Measurements from ENCODE around the gene TRERF1.

TRERF1 gene

DNA sequence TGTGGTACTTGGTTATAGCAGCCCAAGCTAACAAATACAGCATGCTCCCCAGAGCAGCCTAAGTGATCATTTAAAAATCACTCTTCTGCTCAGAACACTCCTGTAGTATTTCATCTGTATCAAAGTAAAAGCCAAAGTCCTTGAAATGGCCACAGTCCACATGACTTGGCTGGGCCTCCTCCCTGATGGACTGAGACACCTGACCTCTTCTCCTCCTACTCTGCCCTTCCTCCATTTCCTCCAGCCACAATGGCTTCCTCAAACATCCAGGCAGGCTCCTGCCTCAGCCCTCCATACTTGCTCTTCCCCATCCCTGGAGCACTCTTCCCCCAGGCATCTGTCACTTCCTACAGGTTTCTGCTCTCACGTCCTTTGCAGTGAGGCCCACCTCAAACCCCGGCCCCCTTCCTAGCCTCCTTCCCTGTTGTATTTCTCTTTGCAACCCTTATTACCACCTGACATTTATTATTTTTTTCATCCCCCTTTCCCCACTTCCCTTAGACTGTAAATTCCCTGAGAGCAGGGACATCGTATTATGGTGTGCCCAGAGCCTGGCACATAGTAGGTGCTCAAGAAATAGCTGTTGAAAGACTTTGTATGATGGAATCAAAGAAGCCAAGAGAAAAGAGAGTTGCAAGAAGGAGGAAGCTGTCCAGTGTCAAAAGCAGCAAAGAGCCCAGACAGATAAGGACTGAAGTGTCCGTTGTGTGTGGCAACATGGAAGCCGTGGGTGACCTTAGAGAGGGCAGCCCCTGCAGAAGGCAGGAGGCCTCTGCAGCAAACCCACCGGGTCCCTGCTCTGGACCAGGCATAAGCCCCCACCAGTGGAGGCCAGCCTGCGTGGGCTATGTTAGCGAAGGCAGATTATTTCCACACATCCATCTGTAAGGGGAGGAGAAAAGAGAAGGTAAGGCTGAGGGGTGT, 87.5 kb downstream of the TRERF1 start:
- H3K27me3 ChIP-seq, result no peaks in the 10 kb centered on the region
- no peak overlapping the region for H3K4me3 ChIP-seq
- peaks cover 99% of the 10 kb centered on the region for H4K20me1 ChIP-seq
- H3K4me1 ChIP-seq, result peaks cover 36% of the 10 kb centered on the region
- H3K9me3 ChIP-seq, result no peaks in the 10 kb centered on the region
- H3K4me2 ChIP-seq, result no peak overlapping the region
- H3K27ac ChIP-seq, result no peak overlapping the region
- TF ChIP-seq Cebpa-rat (IDR thresholded peaks at IDR 0.05), result no peak
- no peak overlapping the region for H3K9ac ChIP-seq
- peaks cover 69% of the 10 kb centered on the region for H3K36me3 ChIP-seq

DNA sequence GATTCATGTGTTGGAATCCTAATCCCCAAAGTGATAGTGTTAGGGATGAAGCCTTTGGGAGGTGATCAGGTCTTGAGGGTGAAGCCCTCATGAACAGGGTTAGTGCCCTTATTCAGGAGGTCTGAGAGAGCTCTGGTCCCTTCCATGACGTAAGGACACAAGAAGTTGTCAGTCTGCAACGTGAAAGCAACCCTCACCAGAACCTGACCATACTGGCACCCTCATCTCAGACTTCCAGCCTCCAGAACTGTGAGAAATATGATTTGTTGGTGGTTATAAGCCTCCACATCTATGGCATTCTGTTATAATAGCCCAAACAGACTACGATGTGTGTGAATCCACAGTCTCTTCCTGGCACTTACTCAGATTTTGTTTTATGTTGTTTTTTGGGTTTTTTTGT, 90.7 kb downstream of the TRERF1 start:
- Histone ChIP-seq H3K27me3 (no peaks in the 10 kb centered on the region), H3K9ac (no peak overlapping the region), H3K9me3 (no peaks in the 10 kb centered on the region), H3K4me2 (no peak overlapping the region), H3K4me3 (no peak overlapping the region), H3K36me3 (peaks cover 91% of the 10 kb centered on the region), H3K27ac (no peak overlapping the region), H3K4me1 (0 out of 2 replicates have a peak, but pooled peaks cover 7% of the 10 kb centered on the region), H4K20me1 (peaks cover 89% of the 10 kb centered on the region)
- TF ChIP-seq Cebpa-rat (IDR thresholded peaks at IDR 0.05), result no peak

DNA sequence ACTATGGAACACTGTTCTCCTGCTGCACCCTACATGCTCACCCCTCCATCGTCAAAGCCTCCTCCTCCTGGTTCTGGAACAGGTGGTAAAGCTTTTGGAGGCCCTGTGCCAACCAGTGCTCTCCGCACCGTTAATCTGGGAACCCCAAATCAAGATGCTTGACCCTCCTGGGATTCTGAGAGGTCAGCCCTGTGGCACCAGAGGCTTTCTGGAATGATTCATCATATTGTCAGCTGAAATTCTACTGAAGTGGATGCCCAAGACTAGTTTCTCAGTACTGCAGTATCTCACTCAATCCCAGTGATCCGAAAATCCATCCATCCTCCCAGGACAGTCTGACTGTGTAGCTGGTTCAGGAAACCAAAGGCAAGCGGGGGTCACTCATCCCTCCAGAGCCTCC, 92.7 kb downstream of the TRERF1 start:
- Histone ChIP-seq H3K27me3 (no peaks in the 10 kb centered on the region), H4K20me1 (peaks cover 80% of the 10 kb centered on the region), H3K4me1 (no peaks in the 10 kb centered on the region), H3K36me3 (peaks cover 75% of the 10 kb centered on the region), H3K27ac (no peak overlapping the region), H3K9ac (no peak overlapping the region), H3K9me3 (no peaks in the 10 kb centered on the region), H3K4me2 (no peak overlapping the region), H3K4me3 (no peak overlapping the region)
- no peak for TF ChIP-seq Cebpa-rat (IDR thresholded peaks at IDR 0.05)

DNA sequence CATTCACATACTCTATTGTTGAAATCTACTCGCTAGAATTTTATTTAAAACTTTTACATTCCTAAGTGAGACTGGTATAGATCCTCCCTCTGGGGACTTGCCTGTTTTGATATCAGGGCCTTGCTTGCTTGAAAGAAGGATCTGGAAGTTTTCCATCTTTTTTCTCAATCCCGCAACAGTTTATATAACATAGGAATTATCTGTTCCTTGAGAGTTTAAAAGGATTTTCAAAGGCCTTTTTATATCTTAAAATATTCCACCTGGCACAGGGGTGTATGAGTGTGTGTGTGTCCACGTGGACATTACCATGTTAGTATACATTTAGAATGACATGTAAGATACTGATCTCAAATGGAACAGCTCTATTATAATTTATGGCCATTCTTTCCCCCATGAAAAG, 96.3 kb downstream of the TRERF1 start:
- peaks cover 55% of the 10 kb centered on the region for H4K20me1 ChIP-seq
- no peak for TF ChIP-seq Cebpa-rat (IDR thresholded peaks at IDR 0.05)
- no peaks in the 10 kb centered on the region for H3K27me3 ChIP-seq
- no peak overlapping the region for H3K27ac ChIP-seq
- no peak overlapping the region for H3K4me3 ChIP-seq
- no peaks in the 10 kb centered on the region for H3K4me1 ChIP-seq
- H3K4me2 ChIP-seq, result no peak overlapping the region
- no peak overlapping the region for H3K9ac ChIP-seq
- no peaks in the 10 kb centered on the region for H3K9me3 ChIP-seq
- H3K36me3 ChIP-seq, result peaks cover 48% of the 10 kb centered on the region

DNA sequence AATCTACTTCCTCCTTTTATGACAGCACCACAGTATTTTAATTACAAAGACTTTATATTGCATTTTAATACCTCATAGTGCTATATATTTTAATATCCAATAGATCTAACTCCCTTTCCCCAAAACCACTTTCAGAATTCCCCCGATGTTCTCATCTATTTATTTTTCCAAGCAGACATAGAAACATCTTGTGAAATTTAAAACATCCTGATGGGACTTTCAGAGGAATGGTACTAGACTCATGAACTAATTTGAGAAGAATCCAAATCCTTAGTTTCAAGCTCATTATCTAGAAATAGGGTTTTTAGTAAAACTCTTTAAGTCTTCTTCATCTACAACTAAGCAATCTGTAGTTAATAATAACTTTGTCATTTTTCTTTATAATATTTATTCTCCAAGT, 97.0 kb downstream of the TRERF1 start:
- no peak for TF ChIP-seq Cebpa-rat (IDR thresholded peaks at IDR 0.05)
- Histone ChIP-seq H3K27me3 (no peaks in the 10 kb centered on the region), H3K9ac (no peak overlapping the region), H3K4me1 (no peaks in the 10 kb centered on the region), H3K27ac (no peak overlapping the region), H3K36me3 (peaks cover 53% of the 10 kb centered on the region), H3K9me3 (no peaks in the 10 kb centered on the region), H3K4me2 (no peak overlapping the region), H4K20me1 (peaks cover 48% of the 10 kb centered on the region), H3K4me3 (no peak overlapping the region)

DNA sequence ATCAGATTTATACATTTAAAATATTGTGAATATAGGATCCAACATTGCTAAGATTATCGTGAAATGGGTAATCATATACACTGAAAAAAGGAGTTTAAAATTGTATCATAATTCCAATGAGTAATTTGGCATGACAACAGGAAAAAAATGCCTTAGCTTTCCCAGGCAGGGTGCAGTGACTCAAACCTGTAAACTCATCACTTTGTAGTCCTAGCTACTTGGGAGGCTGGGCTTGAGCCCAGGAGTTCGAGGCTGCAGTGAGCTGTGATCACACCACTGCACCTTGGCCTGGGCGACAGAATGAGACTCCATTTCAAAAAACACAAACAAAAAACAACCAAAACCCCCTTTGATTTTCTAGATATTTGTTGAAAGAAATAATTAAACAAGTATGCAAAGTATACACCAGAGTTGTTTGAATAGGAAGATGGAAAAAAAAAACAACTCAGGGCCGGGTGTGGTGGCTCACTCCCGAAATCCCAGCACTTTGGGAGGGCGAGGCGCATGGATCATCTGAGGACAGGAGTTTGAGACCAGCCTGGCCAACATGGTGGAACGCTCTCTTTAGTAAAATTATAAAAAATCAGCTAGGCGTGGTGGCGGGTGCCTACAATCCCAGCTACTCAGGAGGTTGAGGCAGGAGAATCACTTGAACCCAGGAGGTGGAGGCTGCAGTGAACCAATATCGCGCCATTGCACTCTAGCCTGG, 98.7 kb downstream of the TRERF1 start:
- H3K27ac ChIP-seq, result no peak overlapping the region
- no peaks in the 10 kb centered on the region for H3K27me3 ChIP-seq
- peaks cover 56% of the 10 kb centered on the region for H3K36me3 ChIP-seq
- no peak overlapping the region for H3K4me3 ChIP-seq
- H3K4me1 ChIP-seq, result no peaks in the 10 kb centered on the region
- no peak for TF ChIP-seq Cebpa-rat (IDR thresholded peaks at IDR 0.05)
- H4K20me1 ChIP-seq, result peaks cover 45% of the 10 kb centered on the region
- no peak overlapping the region for H3K9ac ChIP-seq
- H3K9me3 ChIP-seq, result no peaks in the 10 kb centered on the region
- H3K4me2 ChIP-seq, result no peak overlapping the region

DNA sequence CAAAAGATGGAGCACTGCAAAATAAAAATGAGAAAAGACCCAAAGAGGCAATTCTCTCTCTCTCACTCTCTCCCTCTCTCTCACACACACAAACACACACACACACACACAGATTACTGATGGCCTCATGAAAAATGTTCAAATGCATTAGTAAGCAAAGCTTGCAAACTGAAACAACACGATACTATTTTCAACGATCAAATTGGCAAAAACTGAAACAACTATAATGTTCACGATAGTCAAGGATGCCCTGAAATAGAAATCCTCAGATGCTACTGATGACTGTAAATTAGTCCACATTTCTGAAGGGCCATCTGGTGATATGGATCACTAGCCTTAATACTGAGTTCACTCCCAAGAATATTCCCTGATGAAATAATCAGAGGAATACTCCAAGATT, 100.8 kb downstream of the TRERF1 start:
- H3K4me2 ChIP-seq, result no peak overlapping the region
- H3K36me3 ChIP-seq, result peaks cover 56% of the 10 kb centered on the region
- H3K4me1 ChIP-seq, result no peaks in the 10 kb centered on the region
- no peak overlapping the region for H3K27ac ChIP-seq
- H3K4me3 ChIP-seq, result no peak overlapping the region
- H3K9ac ChIP-seq, result no peak overlapping the region
- peaks cover 53% of the 10 kb centered on the region for H4K20me1 ChIP-seq
- no peaks in the 10 kb centered on the region for H3K9me3 ChIP-seq
- TF ChIP-seq Cebpa-rat (IDR thresholded peaks at IDR 0.05), result no peak
- no peaks in the 10 kb centered on the region for H3K27me3 ChIP-seq

DNA sequence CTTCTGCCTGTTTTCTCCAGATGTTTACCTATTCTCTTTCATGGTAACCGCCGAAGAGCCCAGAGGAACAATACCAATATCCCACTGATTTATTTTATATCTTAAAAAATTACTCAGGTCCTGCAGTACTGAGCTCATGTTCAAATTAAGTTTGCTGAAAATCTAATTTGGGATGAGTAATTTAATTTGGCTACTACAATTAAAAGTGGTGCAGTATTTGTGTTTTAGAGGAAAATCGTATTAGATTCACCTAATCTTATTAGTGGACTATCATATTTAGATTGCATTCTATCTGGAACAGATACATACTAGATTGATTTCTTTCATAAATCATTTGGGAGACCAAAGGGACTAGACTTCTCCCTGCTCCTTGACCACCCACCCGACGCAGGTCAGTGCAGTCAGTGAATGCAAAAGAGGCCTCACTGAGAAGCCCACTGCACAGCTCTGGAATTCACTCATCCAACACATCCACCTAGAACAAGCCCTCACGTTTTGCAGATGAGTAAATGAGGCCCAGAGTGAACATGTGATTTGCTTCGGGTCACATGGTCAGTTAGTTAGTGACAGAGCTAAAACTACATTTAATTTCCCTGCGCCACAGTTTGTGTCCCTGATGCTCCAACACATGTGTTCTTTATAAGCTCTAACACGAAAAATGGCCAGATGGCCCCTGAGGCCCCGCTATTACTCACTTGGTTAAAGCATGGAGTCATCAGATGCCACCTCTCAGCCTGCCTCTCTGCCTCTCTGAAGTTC, 101.8 kb downstream of the TRERF1 start:
- peaks cover 61% of the 10 kb centered on the region for H3K36me3 ChIP-seq
- no peaks in the 10 kb centered on the region for H3K9me3 ChIP-seq
- H3K27ac ChIP-seq, result no peak overlapping the region
- no peaks in the 10 kb centered on the region for H3K27me3 ChIP-seq
- TF ChIP-seq Cebpa-rat (IDR thresholded peaks at IDR 0.05), result no peak
- H4K20me1 ChIP-seq, result peaks cover 59% of the 10 kb centered on the region
- H3K4me2 ChIP-seq, result no peak overlapping the region
- no peak overlapping the region for H3K4me3 ChIP-seq
- H3K9ac ChIP-seq, result no peak overlapping the region
- no peaks in the 10 kb centered on the region for H3K4me1 ChIP-seq

DNA sequence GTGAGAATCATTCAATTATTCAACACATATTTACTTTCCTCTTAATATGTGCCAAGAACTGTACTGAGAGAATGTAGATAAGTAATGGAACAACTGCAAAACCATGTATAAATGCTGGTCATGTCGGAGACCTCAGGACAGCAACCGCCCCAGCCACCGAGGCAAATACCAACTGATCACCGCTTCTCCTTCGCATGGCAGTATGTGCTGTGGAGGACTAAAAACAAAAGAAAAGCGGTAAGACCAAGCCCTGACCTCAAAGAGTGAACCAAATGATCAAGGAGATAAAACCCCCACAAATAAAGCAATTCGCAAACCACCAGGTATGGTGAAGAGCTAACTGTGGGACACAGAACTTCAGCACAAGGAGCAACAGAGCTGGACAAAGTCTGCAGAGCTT, 104.3 kb downstream of the TRERF1 start:
- H3K9ac ChIP-seq, result no peak overlapping the region
- no peaks in the 10 kb centered on the region for H3K9me3 ChIP-seq
- H3K4me1 ChIP-seq, result no peaks in the 10 kb centered on the region
- H3K36me3 ChIP-seq, result peaks cover 84% of the 10 kb centered on the region
- H3K27me3 ChIP-seq, result no peaks in the 10 kb centered on the region
- H3K27ac ChIP-seq, result no peak overlapping the region
- no peak overlapping the region for H3K4me2 ChIP-seq
- no peak for TF ChIP-seq Cebpa-rat (IDR thresholded peaks at IDR 0.05)
- H4K20me1 ChIP-seq, result peaks cover 69% of the 10 kb centered on the region
- no peak overlapping the region for H3K4me3 ChIP-seq
